HepG2 (cell line): ENCODE results near the gene PROS1. TPM values are rescaled to one million over a fixed set of nuclear protein-coding genes. Genes with fewer than 3 reads are reported as not detected.

Experiments
- ATAC-seq: fragments of 200-7000 bp; cut with Tn5 transposase; 3 replicates; pipeline ENCODE4 v1.9.1; 2020; ENCODE audit warnings: mild to moderate bottlenecking, moderate library complexity
- BruUV-seq: library from RNA; stranded (reverse); fragments of 400-500 nt; replicated peaks from 2 replicates; lab custom pipeline; 2021; lab: Mats Ljungman, UMichigan
- CTCF ChIA-PET: fragments of 300-600 bp; formaldehyde crosslinking; extraction: SDS; loops from one replicate; lab custom pipeline; 2021; ENCODE audit warnings: low total read pairs, inconsistent platforms, low intra/inter-chr PET ratio; lab: Yijun Ruan, JAX
- POLR2A ChIA-PET: fragments of 350-600 bp; sonication (Branson Sonifier 250); formaldehyde crosslinking; loops from one replicate; lab custom pipeline; 2020; ENCODE audit warnings: antibody characterized with exemption, inconsistent platforms; lab: Yijun Ruan, JAX
- DNase-seq: peaks from one replicate; pipeline ENCODE4 v3.0.0-alpha.2; 2015; ENCODE audit warnings: low spot score
- FAIRE-seq: peaks from 3 replicates; lab custom pipeline; 2011; peaks lifted over from hg19 to GRCh38; lab: Jason Lieb, UNC
- H2AFZ ChIP-seq: one replicate; pipeline ENCODE4 v1.6.1; 2011; ENCODE audit warnings: low read length, inconsistent platforms
- H3K27ac ChIP-seq: fragments of 300-600 bp; 3 replicates; pipeline ENCODE4 v1.8.0; 2011; ENCODE audit warnings: mixed run types, mild to moderate bottlenecking, mixed read lengths, low read length, inconsistent platforms; ENCODE audit not compliant: insufficient read depth; ENCODE audit errors: extremely low read length
- H3K27me3 ChIP-seq, 2 experiments: fragments of 200-600 bp in 1 of 2; 2 replicates in 1 of 2; 3 replicates in 1 of 2; pipeline versions ENCODE4 v1.6.0 to v1.8.0; 2011; ENCODE audit warnings: low read length in 2 of 2, mild to moderate bottlenecking in 2 of 2, moderate library complexity in 2 of 2, inconsistent platforms in 1 of 2; ENCODE audit not compliant: insufficient read depth in 2 of 2, control insufficient read depth in 1 of 2
- H3K36me3 ChIP-seq, 2 experiments: fragments of 200-600 bp in 1 of 2; replicated peaks in 1 of 2; 2 replicates in 1 of 2; 3 replicates in 1 of 2; pipeline versions ENCODE4 v1.5.1 to v1.8.0; 2011; ENCODE audit warnings: low read length in 2 of 2, inconsistent platforms in 1 of 2; ENCODE audit not compliant: insufficient read depth in 2 of 2, control insufficient read depth in 1 of 2
- H3K4me1 ChIP-seq: 2 replicates; pipeline ENCODE4 v1.5.1; 2012; ENCODE audit warnings: low read length, inconsistent platforms; ENCODE audit not compliant: insufficient read depth
- H3K4me2 ChIP-seq: 2 replicates; pipeline ENCODE4 v1.6.0; 2011; ENCODE audit warnings: low read depth, low read length, inconsistent platforms
- H3K4me3 ChIP-seq, 3 experiments: fragments of 200-600 bp in 1 of 3; sonication (generic), shearing (Covaris generic) in 1 of 3; replicated peaks in 1 of 3; 2 replicates each; pipeline ENCODE4 v1.5.1; 2011 to 2016; ENCODE audit warnings: low read length in 3 of 3, inconsistent platforms in 2 of 3, low read depth in 2 of 3, mild to moderate bottlenecking in 2 of 3, control low read depth in 1 of 3, mixed read lengths in 1 of 3; ENCODE audit not compliant: insufficient read depth in 1 of 3
- H3K79me2 ChIP-seq: one replicate; pipeline ENCODE4 v1.6.1; 2011; ENCODE audit warnings: low read length, inconsistent platforms; ENCODE audit not compliant: insufficient read depth
- H3K9ac ChIP-seq: 2 replicates; pipeline ENCODE4 v1.6.0; 2011; ENCODE audit warnings: mild to moderate bottlenecking, low read depth, low read length, inconsistent platforms; ENCODE audit not compliant: insufficient read depth
- H3K9me3 ChIP-seq: 2 replicates; pipeline ENCODE4 v1.5.1; 2012; ENCODE audit warnings: mild to moderate bottlenecking, low read length
- H4K20me1 ChIP-seq: 2 replicates; pipeline ENCODE4 v1.6.0; 2011; ENCODE audit warnings: inconsistent platforms, mild to moderate bottlenecking, low read length, moderate library complexity; ENCODE audit not compliant: insufficient read depth
- CREB1 ChIP-seq, 2 experiments: fragments of 450-650 bp in 1 of 2; IDR thresholded peaks; 2 replicates each; pipeline ENCODE4 v1.6.1; 2016 to 2017; ENCODE audit warnings: control low read depth in 1 of 2, mild to moderate bottlenecking in 1 of 2, missing compliant biosample characterization in 1 of 2, missing genetic modification characterization in 1 of 2
- CREM ChIP-seq, 2 experiments: sonication (generic) in 1 of 2; formaldehyde crosslinking in 1 of 2; IDR thresholded peaks; 2 replicates each; pipeline versions ENCODE4 v1.4.0 to v1.6.1; 2016 to 2020; ENCODE audit warnings: antibody characterized with exemption in 1 of 2, mild to moderate bottlenecking in 1 of 2, missing genetic modification reagents in 1 of 2
- FOXJ3 ChIP-seq: sonication (generic); formaldehyde crosslinking; IDR thresholded peaks from 2 replicates; pipeline ENCODE4 v1.4.0; 2020; ENCODE audit warnings: missing genetic modification reagents, mild to moderate bottlenecking, borderline replicate concordance
- IRF2 ChIP-seq: IDR thresholded peaks from 2 replicates; pipeline ENCODE4 v1.6.1; 2018; ENCODE audit warnings: missing genetic modification reagents, missing compliant biosample characterization
- KAT8 ChIP-seq: IDR thresholded peaks from 2 replicates; pipeline ENCODE4 v1.6.1; 2016; ENCODE audit warnings: missing genetic modification reagents, missing compliant biosample characterization
- KLF11 ChIP-seq: IDR thresholded peaks from 2 replicates; pipeline ENCODE4 v1.6.1; 2016; ENCODE audit warnings: missing compliant biosample characterization
- SOX5 ChIP-seq: IDR thresholded peaks from 2 replicates; pipeline ENCODE4 v1.6.1; 2016; ENCODE audit warnings: borderline replicate concordance
- TBL1XR1 ChIP-seq: fragments of 150-350 bp; IDR thresholded peaks from 2 replicates; pipeline ENCODE4 v1.6.1; 2014; ENCODE audit warnings: borderline replicate concordance, low read length; ENCODE audit not compliant: partially characterized antibody
- ZBTB38 ChIP-seq: sonication (generic); formaldehyde crosslinking; IDR thresholded peaks from 2 replicates; pipeline ENCODE4 v1.5.1; 2020; ENCODE audit warnings: mild to moderate bottlenecking, missing genetic modification reagents
- WGBS: methylation state at CpG from one replicate; pipeline ENCODE4 v1.1.6; 2017; ENCODE audit warnings: low lambda C conversion rate; 5-methylcytosine and 5-hydroxymethylcytosine counted together
- in situ Hi-C: cut with HindIII; loops from 2 replicates; pipeline ENCODE4 v1.10.0; 2017; ENCODE audit warnings: low pct_unique_long_range_greater_than_20kb; ENCODE audit not compliant: extremely low pct_ligation_motif_present
- intact Hi-C: fragments of 100-400 bp; cut with micrococcal nuclease; formaldehyde crosslinking; loops from one replicate; pipeline ENCODE4 v1.10.0; 2022; ENCODE audit not compliant: unreplicated experiment
- polyA plus RNA-seq, 8 experiments: library from polyadenylated mRNA; depleted of rRNA in 3 of 8; stranded (reverse) in 7 of 8; unstranded in 1 of 8; fragments of >200 nt; fragmentation: Illumina TruSeq in 4 of 8; extraction: Trizol in 4 of 8; gene quantifications; 2 replicates each; pipeline versions ENCODE4 v1.2.1 to v1.2.3, GENCODE V29; 2011 to 2016; ENCODE audit warnings: low read depth in 4 of 8, missing spikeins in 1 of 8, mixed read lengths in 1 of 8; ENCODE audit not compliant: insufficient read depth in 1 of 8
- total RNA-seq, 5 experiments: library from RNA; depleted of rRNA; stranded (reverse); fragments of >200 nt; fragmentation: Illumina TruSeq; extraction: Trizol; gene quantifications; 2 replicates each; pipeline ENCODE4 v1.2.3, GENCODE V29; 2016; ENCODE audit warnings: low read depth in 1 of 5
- TF ChIP-seq, protein P1 (sequence below): sonication (generic); formaldehyde crosslinking; IDR thresholded peaks from 2 replicates; pipeline ENCODE4 v1.5.0; 2020; ENCODE audit warnings: mild to moderate bottlenecking, missing genetic modification reagents
- TF ChIP-seq, protein P2 (sequence below): sonication (generic); formaldehyde crosslinking; IDR thresholded peaks from 2 replicates; pipeline ENCODE4 v1.4.0; 2020; ENCODE audit warnings: missing genetic modification reagents
- TF ChIP-seq, protein P3 (sequence below): sonication (generic); formaldehyde crosslinking; IDR thresholded peaks from 2 replicates; pipeline ENCODE4 v1.5.0; 2020; ENCODE audit warnings: missing genetic modification reagents

Gene PROS1
- total and polyA plus RNA-seq, 2 of the 13 experiments (the other 11 are each of a cell fraction or from before 2014, with no cell fraction given): 63.8 to 76.8 TPM

DNA sequence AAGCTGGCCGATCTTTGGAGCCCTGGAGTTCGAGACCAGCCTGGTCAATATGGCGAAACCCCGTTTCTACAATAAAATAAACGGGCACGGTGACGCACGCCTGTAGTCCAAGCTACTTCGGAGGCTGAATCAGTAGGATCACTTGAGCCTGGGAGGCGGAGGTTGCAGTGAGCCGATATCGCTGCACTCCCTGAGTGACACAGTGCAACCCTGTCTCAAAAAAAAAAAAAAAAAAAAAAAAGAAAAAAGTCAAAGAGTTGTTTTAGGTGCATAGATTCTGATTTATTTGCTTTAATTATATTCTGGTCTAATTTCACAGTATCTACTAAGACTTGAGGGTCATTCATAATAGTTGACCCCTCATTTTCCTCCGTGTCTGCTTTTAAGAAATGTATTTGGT is 8.0 kb upstream of the PROS1 start:
- no peak overlapping the region for H3K27ac ChIP-seq
- FAIRE-seq (no peak), ATAC-seq (no peak), DNase-seq (no peak)
- in situ Hi-C loops: no loop called here
- ChIA-PET POLR2A (interaction anchor here (1.7 kb wide), 1 partner anchor 8 kb away, joined by 5 read pairs; the partner anchor contains the start of gene PROS1), CTCF (no interaction called here)
- H4K20me1 ChIP-seq: no peaks in the 10 kb centered on the region
- no TSS peak for BruUV-seq
- peaks cover 25% of the 10 kb centered on the region for H3K4me1 ChIP-seq
- H2AFZ ChIP-seq: no peak overlapping the region
- H3K9ac ChIP-seq: no peak overlapping the region
- intact Hi-C loops: loop anchor here (2.0 kb wide), 1 partner anchor 81 kb away; the partner anchor contains the start of genes DHFR2 and NSUN3
- H3K4me2 ChIP-seq: peak overlapping the region; percentile 80; the same call in 1 of the 2 replicates
- H3K27me3 ChIP-seq: no peaks in the 10 kb centered on the region
- H3K9me3 ChIP-seq: no peaks in the 10 kb centered on the region
- H3K4me3 ChIP-seq: no peak overlapping the region
- WGBS: 94% methylated on average over 13 of the region's 13 CpGs
- no peak for TF ChIP-seq FOXJ3 (CRISPR knock-in tag)
- TF ChIP-seq ZBTB38 (CRISPR knock-in tag): peak; percentile 58; the same call in 1 of the 2 replicates
- H3K36me3 ChIP-seq: no peaks in the 10 kb centered on the region
- H3K79me2 ChIP-seq: peaks cover 20% of the 10 kb centered on the region

DNA sequence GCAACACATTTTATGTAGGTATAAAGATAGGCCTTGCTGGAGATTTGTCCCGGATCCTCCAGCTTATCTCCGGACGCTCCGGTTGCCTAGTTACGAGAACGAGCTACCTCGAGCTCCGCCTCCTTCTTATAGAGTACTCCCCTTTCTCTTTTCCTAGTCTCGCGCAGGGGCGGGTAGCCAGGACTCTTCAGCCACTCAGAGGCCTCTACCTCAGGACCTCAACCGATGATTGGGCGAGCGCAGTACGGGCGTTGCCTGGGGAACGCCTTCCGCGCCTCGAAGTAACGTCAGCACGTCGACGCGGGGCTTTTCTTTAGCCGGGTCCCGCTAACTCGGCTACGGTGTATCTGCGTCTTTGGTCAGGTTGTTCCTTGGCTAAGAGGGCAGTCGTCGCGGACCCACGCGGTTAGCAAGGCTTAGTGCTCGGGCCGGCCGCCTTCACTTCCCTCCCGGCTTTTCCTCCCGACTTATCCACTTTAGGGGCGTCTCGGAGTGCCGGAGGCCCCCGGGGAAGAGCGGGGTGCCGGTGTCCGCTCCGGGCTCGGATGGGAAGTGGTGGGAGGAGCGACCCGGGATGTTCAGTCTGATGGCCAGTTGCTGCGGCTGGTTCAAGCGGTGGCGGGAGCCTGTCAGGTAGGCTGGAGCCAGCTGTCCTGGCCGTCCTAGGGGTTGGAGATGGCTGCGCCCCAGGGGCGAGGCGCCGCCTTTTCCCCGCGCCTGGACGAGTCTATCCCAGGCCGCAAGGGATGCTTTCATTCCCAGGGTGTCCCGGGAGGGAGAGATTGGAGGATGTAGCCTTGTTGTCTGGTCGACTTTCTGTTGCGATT is 6.4 kb upstream of the PROS1 start, which contains the start of gene ARL13B:
Gene ARL13B, plus strand, starts transcription at position 306 of the 827 bp plus-strand sequence. Its CDS starts 269 bp downstream, at position 575.
- intact Hi-C loops: loop anchor here (2.0 kb wide), 1 partner anchor 83 kb away; the partner anchor contains the start of genes DHFR2 and NSUN3
- peak within 1 kb of the TSS; percentile 85 for H3K4me2 ChIP-seq
- H4K20me1 ChIP-seq: no peaks in the 10 kb centered on the region
- peak within 1 kb of the TSS; percentile 68 for H3K9ac ChIP-seq
- in situ Hi-C loops: no loop called here
- H3K9me3 ChIP-seq: no peaks in the 10 kb centered on the region
- DNase-seq (peak; percentile 98), FAIRE-seq (peak; percentile 99), ATAC-seq (peak; percentile 99)
- H3K27ac ChIP-seq: peak within 1 kb of the TSS; percentile 76
- H3K27me3 ChIP-seq: no peaks in the 10 kb centered on the region
- TSS peak; percentile 66 for BruUV-seq
- peaks cover 25% of the 10 kb centered on the region for H3K4me1 ChIP-seq
- no peaks in the 10 kb centered on the region for H3K36me3 ChIP-seq
- H2AFZ ChIP-seq: peak within 1 kb of the TSS; percentile 47
- H3K4me3 ChIP-seq: peak within 1 kb of the TSS; percentile 80 to 85 (median 83)
- H3K79me2 ChIP-seq: peaks cover 20% of the 10 kb centered on the region
- CTCF ChIA-PET: no interaction called here
- 0% methylated on average over 28 of the region's 66 CpGs for WGBS
- POLR2A ChIA-PET: interaction anchor here (0.7 to 1.5 kb wide), 3 partner anchors 15 to 83 kb away, joined by 3 to 24 read pairs (median 5); partner anchors contain the start of genes DHFR2 and NSUN3
- TF ChIP-seq SOX5 (CRISPR knock-in tag) (peak; percentile 13; the same call in 1 of the 2 replicates), IRF2 (CRISPR knock-in tag) (no peak), TBL1XR1 (peak; percentile 16), KAT8 (peak; percentile 63), CREM (IDR thresholded peaks at IDR 0.05) (peak; percentile 86), CREM (CRISPR knock-in tag; IDR thresholded peaks at IDR 0.05) (no peak), KLF11 (peak; percentile 71; the same call in 1 of the 2 replicates), CREB1 (IDR thresholded peaks at IDR 0.05) (peak; percentile 82), CREB1 (CRISPR knock-in tag; IDR thresholded peaks at IDR 0.05) (peak; percentile 92)
- TF ChIP-seq, protein P1, sequence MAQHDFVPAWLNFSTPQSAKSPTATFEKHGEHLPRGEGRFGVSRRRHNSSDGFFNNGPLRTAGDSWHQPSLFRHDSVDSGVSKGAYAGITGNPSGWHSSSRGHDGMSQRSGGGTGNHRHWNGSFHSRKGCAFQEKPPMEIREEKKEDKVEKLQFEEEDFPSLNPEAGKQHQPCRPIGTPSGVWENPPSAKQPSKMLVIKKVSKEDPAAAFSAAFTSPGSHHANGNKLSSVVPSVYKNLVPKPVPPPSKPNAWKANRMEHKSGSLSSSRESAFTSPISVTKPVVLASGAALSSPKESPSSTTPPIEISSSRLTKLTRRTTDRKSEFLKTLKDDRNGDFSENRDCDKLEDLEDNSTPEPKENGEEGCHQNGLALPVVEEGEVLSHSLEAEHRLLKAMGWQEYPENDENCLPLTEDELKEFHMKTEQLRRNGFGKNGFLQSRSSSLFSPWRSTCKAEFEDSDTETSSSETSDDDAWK: no peak
- TF ChIP-seq, protein P2, sequence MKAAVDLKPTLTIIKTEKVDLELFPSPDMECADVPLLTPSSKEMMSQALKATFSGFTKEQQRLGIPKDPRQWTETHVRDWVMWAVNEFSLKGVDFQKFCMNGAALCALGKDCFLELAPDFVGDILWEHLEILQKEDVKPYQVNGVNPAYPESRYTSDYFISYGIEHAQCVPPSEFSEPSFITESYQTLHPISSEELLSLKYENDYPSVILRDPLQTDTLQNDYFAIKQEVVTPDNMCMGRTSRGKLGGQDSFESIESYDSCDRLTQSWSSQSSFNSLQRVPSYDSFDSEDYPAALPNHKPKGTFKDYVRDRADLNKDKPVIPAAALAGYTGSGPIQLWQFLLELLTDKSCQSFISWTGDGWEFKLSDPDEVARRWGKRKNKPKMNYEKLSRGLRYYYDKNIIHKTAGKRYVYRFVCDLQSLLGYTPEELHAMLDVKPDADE (CRISPR knock-in tag): no peak
- TF ChIP-seq, protein P3, sequence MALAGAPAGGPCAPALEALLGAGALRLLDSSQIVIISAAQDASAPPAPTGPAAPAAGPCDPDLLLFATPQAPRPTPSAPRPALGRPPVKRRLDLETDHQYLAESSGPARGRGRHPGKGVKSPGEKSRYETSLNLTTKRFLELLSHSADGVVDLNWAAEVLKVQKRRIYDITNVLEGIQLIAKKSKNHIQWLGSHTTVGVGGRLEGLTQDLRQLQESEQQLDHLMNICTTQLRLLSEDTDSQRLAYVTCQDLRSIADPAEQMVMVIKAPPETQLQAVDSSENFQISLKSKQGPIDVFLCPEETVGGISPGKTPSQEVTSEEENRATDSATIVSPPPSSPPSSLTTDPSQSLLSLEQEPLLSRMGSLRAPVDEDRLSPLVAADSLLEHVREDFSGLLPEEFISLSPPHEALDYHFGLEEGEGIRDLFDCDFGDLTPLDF (CRISPR knock-in tag): 0 out of 2 replicates have a peak, but pooled peaks have one; percentile 40
